ENCODE measurements around the gene TESMIN.

Gene TESMIN

DNA sequence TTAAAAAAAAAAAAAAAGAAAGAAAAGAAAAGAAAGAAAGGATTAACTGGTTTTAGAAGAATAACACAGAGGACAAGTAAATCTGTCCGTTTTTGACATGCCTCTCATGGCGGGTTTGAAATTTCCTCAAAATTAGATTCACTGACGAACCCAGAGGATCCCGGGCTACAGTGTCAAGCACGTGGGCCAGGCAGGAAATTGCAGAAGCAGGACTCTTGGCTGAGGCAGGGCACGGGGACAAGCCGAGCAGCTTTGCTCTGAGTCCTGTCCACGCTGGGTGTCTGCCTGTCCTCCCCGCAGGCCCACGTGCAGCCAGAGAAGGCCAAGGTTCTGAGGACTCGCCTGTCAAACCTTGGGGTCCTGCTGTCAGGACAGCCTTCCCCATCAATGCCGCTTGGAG lies 42.3 kb downstream of the TESMIN start:
- no peak for DNase-seq (ENCODE audit: low read depth in 2 of 2)

DNA sequence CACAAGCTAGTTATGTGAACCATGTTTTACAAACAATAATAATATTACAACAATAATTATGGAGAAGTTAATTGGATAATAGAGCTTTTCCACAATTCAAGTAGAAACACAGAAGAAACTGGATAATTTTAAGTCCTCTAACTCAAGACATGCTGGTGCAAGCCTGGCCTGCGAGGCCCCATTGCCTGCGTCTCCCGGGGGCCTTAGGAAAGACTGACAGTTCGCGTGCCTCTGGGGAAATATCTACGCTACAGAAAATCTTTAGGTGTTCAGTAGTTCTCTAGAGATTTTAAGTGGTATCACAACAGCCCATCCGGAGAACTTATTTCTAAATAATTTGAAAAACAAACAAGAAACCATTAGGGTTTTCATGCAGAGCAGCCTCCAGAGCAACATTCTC lies 43.8 kb downstream of the TESMIN start:
- DNase-seq (ENCODE audit: low read depth in 2 of 2) = no peak

DNA sequence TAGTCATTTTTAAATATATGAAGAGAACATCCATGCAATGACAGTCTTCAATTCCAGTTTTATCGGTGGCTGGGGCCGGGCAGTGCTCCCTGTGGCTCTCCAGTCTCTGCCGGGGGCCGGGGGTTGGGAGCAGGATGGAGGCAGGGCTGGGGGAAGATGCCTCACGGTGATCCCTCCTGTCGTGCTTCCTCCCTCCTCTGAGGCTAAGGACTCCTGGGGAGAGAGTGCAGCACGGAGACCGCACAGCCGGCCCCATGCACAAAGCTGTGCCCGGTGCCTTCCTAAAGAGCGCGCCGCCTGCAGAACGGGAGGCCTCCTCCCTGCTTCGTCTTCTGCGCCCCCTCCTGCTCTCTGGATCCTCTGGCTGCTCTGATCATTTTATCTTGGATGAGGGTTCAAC lies 46.4 kb downstream of the TESMIN start:
- DNase-seq (ENCODE audit: low read depth in 2 of 2) = no peak

DNA sequence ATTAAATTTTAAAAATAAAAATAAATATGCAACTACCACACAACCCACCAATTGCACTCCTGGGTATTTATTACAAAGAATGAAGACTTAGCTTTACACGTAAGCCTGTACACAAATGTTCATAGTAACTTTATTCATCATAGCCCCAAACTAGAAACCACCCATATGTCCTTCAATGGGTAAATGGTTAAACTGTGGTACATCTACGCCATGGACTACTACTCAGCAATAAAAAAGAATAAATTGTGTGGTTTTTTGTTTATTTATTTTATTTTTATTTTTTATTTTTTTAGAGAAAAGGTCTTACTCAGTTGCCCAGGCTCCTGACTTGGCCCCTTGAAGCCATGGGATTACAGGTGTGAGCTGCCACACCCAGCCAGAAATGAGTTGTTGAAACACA lies 52.3 kb downstream of the TESMIN start:
- no peak for DNase-seq (ENCODE audit: low read depth in 2 of 2)

DNA sequence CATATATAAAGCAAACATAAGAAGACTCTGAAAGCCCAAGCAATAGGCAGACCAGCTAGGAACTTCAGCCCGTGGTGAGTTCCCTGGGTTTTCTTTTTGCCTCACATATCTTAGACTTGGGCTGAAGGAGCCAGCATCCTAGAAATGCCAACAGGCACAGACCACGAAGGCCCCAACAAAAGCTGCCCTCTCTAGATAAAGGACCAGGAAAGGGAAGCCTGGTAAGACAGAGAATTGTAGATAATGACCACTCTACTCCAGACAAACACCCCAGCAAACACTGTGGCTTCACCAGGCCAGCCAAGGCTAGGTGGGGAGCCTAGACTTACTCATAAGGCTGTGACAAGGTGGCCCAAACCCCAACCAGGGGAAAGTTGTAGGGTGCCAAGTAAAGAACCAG lies 55.8 kb downstream of the TESMIN start:
- no peak for DNase-seq (ENCODE audit: low read depth in 2 of 2)

DNA sequence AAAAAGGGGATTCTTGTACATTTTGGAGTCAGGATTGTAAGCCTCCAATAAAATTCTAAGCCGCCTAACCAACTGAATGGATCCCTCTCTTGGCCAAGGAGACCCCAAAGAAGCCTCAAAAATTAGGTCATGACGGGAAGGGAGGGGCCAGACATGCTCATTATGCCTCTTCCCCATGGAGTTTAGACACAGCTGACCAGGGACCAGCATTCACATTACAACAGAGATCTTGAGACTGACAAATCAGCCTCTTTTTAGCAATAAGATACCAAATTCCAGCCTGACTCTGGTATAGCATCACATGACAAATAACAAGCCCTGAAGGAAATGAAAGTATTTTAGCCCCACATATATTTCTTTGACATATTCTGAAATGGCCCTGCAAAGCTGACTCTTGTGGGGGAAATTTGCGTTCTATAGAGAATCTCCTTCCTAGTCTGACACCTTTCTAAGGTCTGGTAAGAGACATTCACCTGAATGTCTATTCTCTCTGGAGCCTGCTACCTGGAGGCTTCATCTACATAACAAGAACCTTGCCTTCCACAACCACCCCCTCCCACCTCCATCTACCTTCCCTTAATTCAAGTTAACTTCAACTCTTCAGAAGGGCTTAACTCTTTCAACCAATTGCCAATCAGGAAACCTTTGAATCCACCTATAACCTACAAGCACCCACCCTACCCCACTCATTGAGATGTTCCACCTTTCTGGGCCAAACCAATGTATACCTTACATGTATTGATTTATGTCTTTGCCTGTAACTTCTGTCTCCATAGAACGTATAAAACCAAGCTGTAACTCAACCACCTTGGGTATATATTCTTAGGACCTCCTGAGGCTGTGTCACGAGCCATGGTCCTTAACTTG lies 56.7 kb downstream of the TESMIN start:
- no peak for DNase-seq (ENCODE audit: low read depth in 2 of 2)

GRCh38 chr11:68693484-68693882 lies 57.8 kb downstream of the TESMIN start:
- no peak for DNase-seq (ENCODE audit: low read depth in 2 of 2)

DNA sequence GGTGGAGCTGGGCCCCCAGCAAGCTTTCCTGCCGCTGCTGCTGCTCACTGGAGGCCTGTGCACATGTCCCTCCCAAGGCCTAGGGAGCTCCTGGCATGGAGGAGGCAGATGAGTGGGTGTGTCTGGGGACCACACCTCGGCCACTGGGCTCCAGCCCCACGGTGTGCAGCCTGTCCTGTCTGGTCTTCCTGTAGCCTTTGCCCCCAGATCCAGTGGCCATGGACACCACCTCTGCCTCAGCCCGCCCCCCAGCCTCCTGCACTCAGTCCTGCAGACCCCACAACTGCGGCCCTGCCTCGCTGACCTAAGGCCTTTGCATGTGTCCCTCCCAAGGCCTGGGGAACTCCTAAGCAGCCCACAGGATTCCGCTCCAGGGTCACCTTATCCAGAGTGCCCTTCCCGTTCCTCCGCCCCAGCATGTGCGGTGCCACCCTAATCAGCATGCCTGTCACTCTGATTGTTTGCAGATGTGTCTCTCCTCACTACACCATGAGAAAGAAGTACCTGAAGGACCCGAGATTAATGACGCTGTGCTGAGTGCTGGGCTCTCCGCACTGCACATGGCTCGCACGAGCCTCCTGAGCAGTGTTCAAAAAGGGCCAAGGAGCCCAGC lies 58.3 kb downstream of the TESMIN start:
- DNase-seq (ENCODE audit: low read depth in 2 of 2) = no peak

GRCh38 chr11:68692115-68692514 lies 59.2 kb downstream of the TESMIN start:
- DNase-seq (ENCODE audit: low read depth in 2 of 2) = no peak

GRCh38 chr11:68691402-68691784 lies 59.9 kb downstream of the TESMIN start:
- no peak for DNase-seq (ENCODE audit: low read depth in 2 of 2)

DNA sequence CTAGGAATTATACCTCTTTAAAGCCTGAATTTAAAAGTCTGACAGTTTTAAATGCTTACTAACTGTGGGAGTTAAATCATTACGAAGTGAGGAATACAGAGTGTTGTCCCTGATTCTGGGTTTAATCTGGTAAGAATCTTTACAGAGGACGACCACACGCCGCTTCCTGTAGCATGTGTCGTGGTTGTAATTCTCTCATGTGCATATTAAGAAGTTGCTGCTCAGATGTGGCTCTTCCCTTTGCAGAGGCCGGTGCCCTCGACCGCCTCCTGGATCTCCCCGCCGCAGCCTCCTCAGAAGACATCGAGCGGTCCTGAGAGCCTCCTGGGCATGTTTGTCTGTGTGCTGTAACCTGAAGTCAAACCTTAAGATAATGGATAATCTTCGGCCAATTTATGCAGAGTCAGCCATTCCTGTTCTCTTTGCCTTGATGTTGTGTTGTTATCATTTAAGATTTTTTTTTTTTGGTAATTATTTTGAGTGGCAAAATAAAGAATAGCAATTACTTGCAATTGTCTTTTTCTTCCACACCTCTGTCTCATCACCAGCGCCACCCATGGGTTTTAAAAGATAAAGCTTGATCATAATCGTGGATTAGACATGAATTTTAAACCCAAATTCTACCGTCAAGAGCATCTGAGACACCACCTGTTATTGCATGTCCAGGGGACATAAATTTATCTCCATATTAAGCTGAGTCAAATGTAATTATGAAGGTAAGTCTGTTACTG lies 60.5 kb downstream of the TESMIN start:
- no peak for DNase-seq (ENCODE audit: low read depth in 2 of 2)

DNA sequence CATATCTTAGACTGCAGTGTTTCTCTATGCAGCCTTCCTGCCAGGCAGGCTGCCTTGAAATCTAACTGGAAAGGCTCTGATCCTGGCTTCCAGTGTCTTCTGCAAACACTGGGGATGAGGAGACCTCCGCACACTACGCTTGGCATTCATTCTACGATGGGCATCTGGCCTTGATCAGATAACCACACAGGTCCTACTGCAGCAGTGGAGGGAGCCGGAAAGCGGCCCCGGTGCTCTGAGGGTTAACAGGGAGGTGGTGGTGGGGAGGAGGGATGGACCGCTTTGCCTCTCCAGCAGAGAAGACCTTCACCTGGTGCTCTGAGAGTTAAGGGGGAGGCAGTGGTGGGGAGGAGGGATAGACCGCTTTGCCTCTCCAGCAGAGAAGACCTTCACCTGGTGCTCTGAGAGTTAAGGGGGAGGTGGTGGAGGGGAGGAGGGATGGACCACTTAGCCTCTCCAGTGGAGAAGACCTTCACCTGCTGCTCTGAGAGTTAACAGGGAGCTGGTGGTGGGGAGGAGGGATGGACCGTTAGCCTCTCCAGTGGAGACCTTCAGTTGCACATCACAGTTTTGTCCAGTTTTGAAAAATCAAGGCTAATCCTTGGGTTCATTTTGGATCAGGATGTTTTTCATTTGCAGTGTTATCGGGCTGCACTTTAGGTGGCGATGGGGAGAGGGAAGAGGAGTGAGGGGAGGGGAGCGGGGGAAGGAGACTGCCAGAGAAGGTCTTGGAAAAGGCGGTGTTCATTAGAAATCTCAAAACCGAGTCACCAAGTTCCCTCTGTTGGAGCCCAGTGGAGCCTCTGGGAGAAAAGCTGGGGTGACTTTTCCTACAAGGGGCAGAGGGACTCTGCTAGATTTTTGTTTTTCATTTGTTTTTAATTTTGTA lies 61.3 kb downstream of the TESMIN start:
- DNase-seq (ENCODE audit: low read depth in 2 of 2) = no peak

DNA sequence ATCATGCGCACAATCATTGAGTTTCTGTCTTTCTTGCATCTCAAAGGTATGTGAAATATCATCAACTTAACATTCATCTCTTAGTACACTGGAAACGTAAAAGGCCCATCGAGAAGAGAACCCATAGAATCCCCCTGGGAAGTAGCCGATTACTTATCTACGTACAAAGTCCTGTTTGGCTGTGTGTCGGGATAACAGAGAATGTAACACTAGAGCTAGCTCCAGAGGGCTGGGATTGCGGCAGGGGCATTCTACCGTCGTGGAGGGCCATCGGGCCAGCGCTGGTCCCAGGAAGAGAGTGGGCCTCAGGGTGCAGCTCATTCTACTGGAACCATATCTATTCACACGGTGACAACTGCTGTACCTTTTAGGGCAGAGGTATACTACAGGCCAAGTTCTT lies 62.4 kb downstream of the TESMIN start:
- no peak for DNase-seq (ENCODE audit: low read depth in 2 of 2)

- DNase-seq (ENCODE audit: low read depth in 2 of 2) = no peak
These were observed 63.3 kb downstream of the TESMIN start for GRCh38 chr11:68687986-68688385.

DNA sequence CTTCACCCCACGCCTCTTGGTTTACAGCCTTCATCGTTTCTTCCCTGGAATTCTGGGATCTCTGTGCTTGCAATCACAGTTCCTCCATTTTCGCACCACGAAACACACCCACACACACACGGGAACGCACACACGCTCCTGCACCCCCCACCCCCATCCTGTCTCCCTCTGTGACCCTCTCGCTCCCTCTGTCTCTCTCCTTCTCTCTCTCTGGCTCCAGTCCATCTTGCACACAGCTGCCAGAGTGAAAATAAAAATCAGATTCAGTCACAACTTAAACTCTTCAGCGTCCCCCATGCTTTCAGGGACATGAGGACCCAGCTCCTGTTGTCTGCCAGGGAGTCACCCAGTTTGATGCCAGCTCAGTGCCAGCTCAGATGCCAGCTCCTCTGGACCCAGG lies 64.0 kb downstream of the TESMIN start:
- no peak for DNase-seq (ENCODE audit: low read depth in 2 of 2)

GRCh38 chr11:68686486-68686885 lies 64.8 kb downstream of the TESMIN start:
- DNase-seq (ENCODE audit: low read depth in 2 of 2) = no peak

GRCh38 chr11:68685656-68686380 lies 65.5 kb downstream of the TESMIN start:
- no peak for DNase-seq (ENCODE audit: low read depth in 2 of 2)

DNA sequence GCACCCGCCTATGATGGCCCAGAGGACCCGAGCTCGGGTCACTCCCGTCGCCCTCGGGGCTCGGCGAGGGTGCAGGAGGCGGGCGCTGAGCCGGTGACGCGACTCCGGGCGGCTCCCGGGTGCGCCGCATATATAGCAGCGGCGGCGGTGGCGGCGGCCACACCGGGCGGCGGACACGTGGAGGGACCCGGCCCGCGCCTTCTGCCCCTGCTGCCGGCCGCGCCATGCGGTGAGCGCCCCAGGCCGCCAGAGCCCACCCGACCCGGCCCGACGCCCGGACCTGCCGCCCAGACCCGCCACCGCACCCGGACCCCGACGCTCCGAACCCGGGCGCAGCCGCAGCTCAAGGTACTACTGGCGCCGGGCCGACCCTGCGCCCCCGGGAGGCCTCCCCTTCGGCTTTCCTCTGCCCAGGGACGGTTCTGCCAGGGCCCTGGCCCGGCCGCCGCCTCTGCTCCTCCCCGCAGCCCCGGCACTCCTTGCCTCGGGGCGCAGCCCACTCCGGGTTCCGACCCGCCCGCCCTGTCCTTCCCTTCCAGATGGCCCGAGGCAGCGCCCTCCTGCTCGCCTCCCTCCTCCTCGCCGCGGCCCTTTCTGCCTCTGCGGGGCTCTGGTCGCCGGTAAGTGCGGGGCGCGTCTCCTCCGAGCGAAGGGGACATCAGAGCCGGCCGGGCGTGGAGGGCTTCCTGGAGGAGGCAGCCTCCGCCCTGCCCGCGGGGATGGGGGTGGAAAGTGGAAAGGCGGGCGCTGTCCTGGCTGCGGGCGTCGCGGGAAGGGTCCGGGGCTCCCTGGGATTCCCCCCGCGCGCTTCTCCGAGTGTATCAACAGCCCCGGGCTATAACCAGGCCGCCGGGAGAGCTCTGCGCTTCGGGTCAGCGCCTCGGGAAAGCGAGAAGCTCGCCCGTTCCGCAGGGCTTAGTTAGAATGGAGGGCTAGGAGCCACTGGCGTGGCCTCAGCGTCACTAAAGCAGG lies 66.6 kb downstream of the TESMIN start, which contains the start of gene GAL:
Gene GAL (plus strand): TSS at position 160 of the 972 bp plus-strand sequence. CDS start 380 bp downstream, at position 540.
- no peak for DNase-seq (ENCODE audit: low read depth in 2 of 2)

DNA sequence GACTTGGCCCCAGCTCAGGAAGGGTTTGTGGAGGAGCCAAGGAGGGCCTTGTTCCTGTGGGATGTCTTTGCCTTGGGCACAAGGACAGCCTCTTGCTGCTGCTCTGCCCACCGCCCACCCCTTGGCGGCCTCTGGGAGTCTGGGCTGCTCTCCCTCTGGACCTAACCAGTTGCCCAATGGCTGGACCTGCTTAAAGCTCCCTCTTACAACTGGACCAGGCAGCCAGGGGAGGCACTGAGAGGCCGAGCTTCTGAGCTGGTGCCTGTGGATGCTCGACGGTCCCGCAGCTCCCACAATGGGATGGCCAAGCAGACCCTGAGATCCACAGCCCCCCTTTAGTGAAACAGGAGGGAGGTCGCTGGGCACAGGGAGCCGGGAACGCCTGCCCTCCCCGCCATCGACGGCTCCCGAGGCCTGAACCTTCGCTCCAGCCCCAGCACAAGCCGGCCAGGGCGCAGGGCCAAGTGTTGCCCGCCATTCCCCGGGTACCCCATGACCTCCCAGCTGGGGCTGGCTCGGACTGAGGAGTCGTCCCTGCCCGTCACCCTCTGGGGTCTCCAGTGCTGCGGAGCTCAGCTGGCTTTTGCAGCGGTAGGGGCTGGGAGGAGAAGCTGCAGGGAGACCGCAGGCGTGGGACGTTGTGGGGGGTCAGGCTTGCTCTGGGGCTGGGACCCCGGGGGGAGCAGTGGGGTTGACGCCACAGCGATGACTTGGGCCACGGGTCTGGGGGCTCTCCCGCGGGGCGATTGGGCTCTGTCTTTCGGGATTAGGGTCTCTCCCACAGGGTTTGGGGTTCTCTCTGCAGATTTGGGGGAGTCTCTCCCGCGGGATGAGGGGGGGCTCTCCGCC lies 67.6 kb downstream of the TESMIN start:
- DNase-seq (ENCODE audit: low read depth in 2 of 2) = no peak

All from activated CD8-positive, alpha-beta memory T cell treated with anti-CD3 and anti-CD28 coated beads for 4 hours (primary cell).